ENCODE measurements around the gene MARF1. TPM values are rescaled to one million over a fixed set of nuclear protein-coding genes. Genes with fewer than 3 reads are reported as not detected.

MARF1 gene
- total and polyA plus RNA-seq, 4 donors, result 7.0 to 19.8 (median 12.6) TPM

GRCh38 chr16:15654591-15654990 is 11.6 kb upstream of the MARF1 start:
- Histone ChIP-seq H3K36me3 (ENCODE audit: control insufficient read depth in 4 of 4, insufficient read depth in 3 of 4, low read depth in 1 of 4, low read length in 3 of 4) (peaks cover 0 to 1% (median 0%) of the 10 kb centered on the region in 4 donors), H3K4me3 (ENCODE audit: low read depth in 1 of 3, low read length in 3 of 3) (no peak overlapping the region), H3K9me3 (ENCODE audit: control insufficient read depth in 4 of 4, low read length in 3 of 4) (no peaks in the 10 kb centered on the region), H3K27ac (ENCODE audit: low read depth in 1 of 2, low read length in 2 of 2) (no peak overlapping the region), H3K27me3 (ENCODE audit: control insufficient read depth in 4 of 4, insufficient read depth in 4 of 4, low read length in 3 of 4) (no peaks in the 10 kb centered on the region), H3K4me1 (ENCODE audit: control insufficient read depth in 4 of 4, insufficient read depth in 4 of 4, low read length in 3 of 4) (peaks cover 0 to 14% (median 10%) of the 10 kb centered on the region in 4 donors), H3K9ac (ENCODE audit: low read depth in 1 of 2, low read length in 2 of 2) (no peak overlapping the region)
- 98% methylated on average over 2 of the region's 2 CpGs for whole genome bisulfite sequencing
- DNase-seq (ENCODE audit: low spot score), result no peak
- TF ChIP-seq FOXA2 (IDR thresholded peaks at IDR 0.05), result no peak

- Histone ChIP-seq H3K36me3 (ENCODE audit: control insufficient read depth in 4 of 4, insufficient read depth in 3 of 4, low read depth in 1 of 4, low read length in 3 of 4) (peaks cover 0 to 1% (median 0%) of the 10 kb centered on the region in 4 donors), H3K27ac (ENCODE audit: low read depth in 1 of 2, low read length in 2 of 2) (no peak overlapping the region), H3K27me3 (ENCODE audit: control insufficient read depth in 4 of 4, insufficient read depth in 4 of 4, low read length in 3 of 4) (no peaks in the 10 kb centered on the region), H3K4me1 (ENCODE audit: control insufficient read depth in 4 of 4, insufficient read depth in 4 of 4, low read length in 3 of 4) (peaks cover 0 to 17% (median 11%) of the 10 kb centered on the region in 4 donors), H3K4me3 (ENCODE audit: low read depth in 1 of 3, low read length in 3 of 3) (no peak overlapping the region), H3K9me3 (ENCODE audit: control insufficient read depth in 4 of 4, low read length in 3 of 4) (no peaks in the 10 kb centered on the region), H3K9ac (ENCODE audit: low read depth in 1 of 2, low read length in 2 of 2) (no peak overlapping the region)
- TF ChIP-seq YY1 (IDR thresholded peaks at IDR 0.05) (no peak), CTCF (IDR thresholded peaks at IDR 0.05; ENCODE audit: low read depth, low read length, missing input control) (no peak), FOXA1 (IDR thresholded peaks at IDR 0.05) (no peak), NR2F2 (IDR thresholded peaks at IDR 0.05) (no peak), RXRA (IDR thresholded peaks at IDR 0.05) (no peak), ATF3 (IDR thresholded peaks at IDR 0.05) (no peak), HNF4A (conservative IDR thresholded peaks at IDR 0.05) (no peak), JUND (IDR thresholded peaks at IDR 0.05) (no peak), EGR1 (IDR thresholded peaks at IDR 0.05; ENCODE audit: low read depth in 2 of 2) (no peak), TAF1 (conservative IDR thresholded peaks at IDR 0.05) (no peak), ZBTB33 (IDR thresholded peaks at IDR 0.05) (no peak), GABPA (IDR thresholded peaks at IDR 0.05 in 1 of 2, conservative IDR thresholded peaks at IDR 0.05 in 1 of 2) (no peak), SP1 (IDR thresholded peaks at IDR 0.05) (no peak), RAD21 (IDR thresholded peaks at IDR 0.05) (no peak), REST (IDR thresholded peaks at IDR 0.05) (no peak), MAX (IDR thresholded peaks at IDR 0.05) (no peak), FOXA2 (IDR thresholded peaks at IDR 0.05) (no peak), HNF4G (IDR thresholded peaks at IDR 0.05) (no peak)
- DNase-seq (ENCODE audit: low spot score), result no peak
- WGBS, result 59% methylated on average over 4 of the region's 4 CpGs
These were observed 10.3 kb upstream of the MARF1 start for GRCh38 chr16:15653227-15653626.
